Left lung (tissue), 10 donors: ENCODE measurements around the gene C6orf120. TPM values are rescaled to one million over a fixed set of nuclear protein-coding genes. Genes with fewer than 3 reads are reported as not detected.
A peak's percentile ranks its signal among the peaks of the same experiment; 100 is the strongest.

Experiments
- ATAC-seq: fragments of 200-7000 bp; cut with Tn5 transposase; one replicate; pipeline ENCODE4 v1.9.1; 2020; ENCODE audit warnings: moderate library complexity
- DNase-seq, 4 donors: peaks; one replicate each; pipeline ENCODE4 v3.0.0-alpha.2; 2013 to 2020
- H3K27ac ChIP-seq, 2 donors: fragments of 200-600 bp; sonication (generic) in 1 of 2; one replicate each; pipeline versions ENCODE4 v1.5.0 to v1.8.0; 2020 to 2021
- H3K27me3 ChIP-seq, 2 donors: fragments of 200-600 bp; sonication (generic) in 1 of 2; one replicate each; pipeline versions ENCODE4 v1.5.0 to v1.8.0; 2020 to 2021
- H3K36me3 ChIP-seq, 2 donors: fragments of 200-600 bp; sonication (generic) in 1 of 2; one replicate each; pipeline versions ENCODE4 v1.5.0 to v1.8.0; 2020 to 2021
- H3K4me1 ChIP-seq, 2 donors: fragments of 200-600 bp; one replicate each; pipeline ENCODE4 v1.8.0; 2021
- H3K4me3 ChIP-seq, 2 donors: fragments of 200-600 bp; sonication (generic) in 1 of 2; one replicate each; pipeline versions ENCODE4 v1.5.0 to v1.8.0; 2020 to 2021; ENCODE audit warnings: mild to moderate bottlenecking in 1 of 2
- H3K9me3 ChIP-seq, 2 donors: fragments of 200-600 bp; sonication (generic) in 1 of 2; one replicate each; pipeline versions ENCODE4 v1.5.0 to v1.8.0; 2020 to 2021
- intact Hi-C, 2 donors: fragments of 100-400 bp; cut with DNase I; formaldehyde crosslinking; loops; one replicate each; pipeline versions ENCODE4 v1.11.2 to v1.14.2; 2022
- polyA plus RNA-seq, 6 donors: library from polyadenylated mRNA; unstranded; fragments of 120-200 nt; gene quantifications; one replicate each; pipeline ENCODE4 v1.2.1, GENCODE V29; 2013; ENCODE audit not compliant: insufficient read length in 6 of 6
- total RNA-seq, 2 donors: library from RNA; stranded (reverse); fragmentation: NEBNext Ultra II Directional; extraction: Animal tissue kit (Norgen Biotek cat#: 25700); gene quantifications; one replicate each; pipeline ENCODE4 v1.2.1, GENCODE V29; 2021
- TF ChIP-seq, protein P1 (sequence below), 2 donors: fragments of 200-600 bp; sonication (generic) in 1 of 2; IDR thresholded peaks; one replicate each; pipeline versions ENCODE4 v1.5.0 to v1.8.0; 2021; ENCODE audit warnings: antibody characterized with exemption in 2 of 2
- donor health status: DM: no; HTN: yes; CAD: no.
- donor health status: DM: no; HTN: no; CAD: no.

The C6orf120 gene
- total and polyA plus RNA-seq, 8 donors: 24.4 to 28.8 (median 26.3) TPM

- intact Hi-C loops: no loop called here
- H3K4me1 ChIP-seq: peaks cover 4 to 36% of the 10 kb centered on the region in 2 donors
- H3K4me3 ChIP-seq: peak within 1 kb of the TSS; percentile 64 to 67
- H3K27me3 ChIP-seq: peaks cover 0 to 6% of the 10 kb centered on the region in 2 donors
- ATAC-seq: peak; percentile 63
- peak; percentile 49 to 89 (median 72) for DNase-seq
- TF ChIP-seq, protein P1, sequence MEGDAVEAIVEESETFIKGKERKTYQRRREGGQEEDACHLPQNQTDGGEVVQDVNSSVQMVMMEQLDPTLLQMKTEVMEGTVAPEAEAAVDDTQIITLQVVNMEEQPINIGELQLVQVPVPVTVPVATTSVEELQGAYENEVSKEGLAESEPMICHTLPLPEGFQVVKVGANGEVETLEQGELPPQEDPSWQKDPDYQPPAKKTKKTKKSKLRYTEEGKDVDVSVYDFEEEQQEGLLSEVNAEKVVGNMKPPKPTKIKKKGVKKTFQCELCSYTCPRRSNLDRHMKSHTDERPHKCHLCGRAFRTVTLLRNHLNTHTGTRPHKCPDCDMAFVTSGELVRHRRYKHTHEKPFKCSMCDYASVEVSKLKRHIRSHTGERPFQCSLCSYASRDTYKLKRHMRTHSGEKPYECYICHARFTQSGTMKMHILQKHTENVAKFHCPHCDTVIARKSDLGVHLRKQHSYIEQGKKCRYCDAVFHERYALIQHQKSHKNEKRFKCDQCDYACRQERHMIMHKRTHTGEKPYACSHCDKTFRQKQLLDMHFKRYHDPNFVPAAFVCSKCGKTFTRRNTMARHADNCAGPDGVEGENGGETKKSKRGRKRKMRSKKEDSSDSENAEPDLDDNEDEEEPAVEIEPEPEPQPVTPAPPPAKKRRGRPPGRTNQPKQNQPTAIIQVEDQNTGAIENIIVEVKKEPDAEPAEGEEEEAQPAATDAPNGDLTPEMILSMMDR (IDR thresholded peaks at IDR 0.05): no peak
- H3K9me3 ChIP-seq: no peaks in the 10 kb centered on the region
- H3K36me3 ChIP-seq: no peaks in the 10 kb centered on the region
- peak within 1 kb of the TSS; percentile 84 to 88 for H3K27ac ChIP-seq
Observed at GRCh38 chr6:169724494-169725124, 22.7 kb downstream of the C6orf120 start, which contains the start of gene PHF10. PHF10 (minus strand) TSS chr6:169724500; CDS start chr6:169723931, 569 bp downstream.

- Histone ChIP-seq H3K4me3 (peak overlapping the region; percentile 64 to 67), H3K4me1 (peaks cover 4 to 35% of the 10 kb centered on the region in 2 donors), H3K36me3 (no peaks in the 10 kb centered on the region), H3K27me3 (peaks cover 0 to 6% of the 10 kb centered on the region in 2 donors), H3K9me3 (no peaks in the 10 kb centered on the region), H3K27ac (peak overlapping the region; percentile 78 to 88)
- ATAC-seq: peak; percentile 61
- TF ChIP-seq, protein P1 (IDR thresholded peaks at IDR 0.05): no peak
- peak in 3 of 4 donors; percentile 3 to 79 (median 64) for DNase-seq
- intact Hi-C loops: no loop called here
Observed at GRCh38 chr6:169725125-169726048, 23.5 kb downstream of the C6orf120 start.

DNA sequence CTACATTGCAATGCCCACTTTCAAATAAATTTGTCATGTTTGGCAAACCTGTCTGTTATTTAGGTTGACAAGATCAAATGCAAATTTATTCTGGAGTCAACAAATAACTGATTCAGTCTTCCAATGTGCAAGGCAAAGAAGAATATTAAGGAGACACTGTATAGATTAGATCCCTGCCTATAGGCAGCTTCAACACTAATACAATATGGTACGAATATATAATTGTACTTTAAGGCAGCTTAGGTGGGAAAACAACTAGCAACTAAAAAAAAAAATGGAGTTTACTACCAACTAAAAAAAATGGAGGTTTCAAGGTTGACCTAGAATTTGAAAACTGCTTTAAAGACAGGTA is 24.1 kb downstream of the C6orf120 start:
- Histone ChIP-seq H3K4me1 (peaks cover 4 to 32% of the 10 kb centered on the region in 2 donors), H3K9me3 (no peaks in the 10 kb centered on the region), H3K27ac (no peak overlapping the region), H3K36me3 (no peaks in the 10 kb centered on the region), H3K4me3 (no peak overlapping the region), H3K27me3 (peaks cover 0 to 6% of the 10 kb centered on the region in 2 donors)
- DNase-seq (no peak), ATAC-seq (no peak)
- intact Hi-C loops: no loop called here
- TF ChIP-seq, protein P1 (IDR thresholded peaks at IDR 0.05): no peak

GRCh38 chr6:169726963-169727362 is 25.0 kb downstream of the C6orf120 start:
- TF ChIP-seq, protein P1 (IDR thresholded peaks at IDR 0.05): no peak
- peaks cover under 1 to 22% of the 10 kb centered on the region in 2 donors for H3K4me1 ChIP-seq
- intact Hi-C loops: no loop called here

GRCh38 chr6:169729961-169730360 is 28.0 kb downstream of the C6orf120 start:
- ATAC-seq: no peak
- TF ChIP-seq, protein P1 (IDR thresholded peaks at IDR 0.05): no peak
- H3K36me3 ChIP-seq: no peaks in the 10 kb centered on the region
- peaks cover 0 to under 1% of the 10 kb centered on the region in 2 donors for H3K27me3 ChIP-seq
- intact Hi-C loops: no loop called here
- no peak overlapping the region for H3K27ac ChIP-seq
- H3K4me1 ChIP-seq: peaks cover 0 to 9% of the 10 kb centered on the region in 2 donors
- H3K4me3 ChIP-seq: no peak overlapping the region
- no peak for DNase-seq
- no peaks in the 10 kb centered on the region for H3K9me3 ChIP-seq

More at GRCh38 chr6:169726963-169727362, 25.0 kb downstream of the C6orf120 start:
- Histone ChIP-seq H3K36me3 (no peaks in the 10 kb centered on the region), H3K27ac (no peak overlapping the region), H3K27me3 (peaks cover 0 to 6% of the 10 kb centered on the region in 2 donors), H3K9me3 (no peaks in the 10 kb centered on the region), H3K4me3 (no peak overlapping the region)
- no peak for DNase-seq
- ATAC-seq: no peak
